Measurements from ENCODE around the gene GJA4.

- TF ChIP-seq EZH2 (IDR thresholded peaks at IDR 0.05; ENCODE audit: borderline replicate concordance, low read depth, low read length, severe bottlenecking) (no peak), CTCF (IDR thresholded peaks at IDR 0.05; ENCODE audit: borderline replicate concordance, extremely low read depth, low read length, poor library complexity, severe bottlenecking) (no peak)
Measured at GRCh38 chr1:34806396-34806795, 13.6 kb downstream of the GJA4 start.

All from DND-41 (cell line).